ENCODE results near the gene UFD1. TPM values are rescaled to one million over a fixed set of nuclear protein-coding genes. Genes with fewer than 3 reads are reported as not detected.

Gene UFD1, protein sequence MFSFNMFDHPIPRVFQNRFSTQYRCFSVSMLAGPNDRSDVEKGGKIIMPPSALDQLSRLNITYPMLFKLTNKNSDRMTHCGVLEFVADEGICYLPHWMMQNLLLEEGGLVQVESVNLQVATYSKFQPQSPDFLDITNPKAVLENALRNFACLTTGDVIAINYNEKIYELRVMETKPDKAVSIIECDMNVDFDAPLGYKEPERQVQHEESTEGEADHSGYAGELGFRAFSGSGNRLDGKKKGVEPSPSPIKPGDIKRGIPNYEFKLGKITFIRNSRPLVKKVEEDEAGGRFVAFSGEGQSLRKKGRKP
- 23.4 and 34.2 TPM in 2 replicates for total RNA-seq
- 36.9 and 77.3 TPM in 2 replicates for polyA plus RNA-seq

DNA sequence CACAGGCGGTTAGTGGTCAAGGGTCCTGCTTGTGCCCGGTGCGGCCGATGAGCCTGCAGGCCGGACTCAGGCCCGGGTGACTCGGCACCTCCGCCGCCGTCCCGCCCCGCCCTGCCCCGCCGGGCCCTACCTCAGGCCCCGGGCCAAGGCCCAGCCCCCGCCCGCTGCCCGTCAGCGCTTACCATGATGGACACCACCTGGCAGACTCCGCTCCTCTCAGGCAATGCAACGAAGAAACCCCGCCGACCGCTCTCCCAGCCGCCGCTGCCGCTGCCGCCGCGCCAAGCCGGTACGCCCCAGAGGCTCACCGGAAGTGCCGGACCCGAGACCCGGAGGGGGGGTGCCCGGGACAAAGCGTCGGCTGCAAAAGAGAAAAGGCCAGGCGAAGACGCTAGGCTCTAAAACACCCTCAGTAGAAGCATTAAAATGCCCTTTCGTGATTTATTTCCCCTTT, at the start of gene UFD1:
TSS of gene UFD1 (minus strand) at position 293 of the 454 bp plus-strand sequence. CDS start at position 185, 108 bp downstream.
- Histone ChIP-seq H3K27me3 (no peaks in the 10 kb centered on the region), H3K36me3 (no peaks in the 10 kb centered on the region), H3K4me1 (ENCODE audit: low read depth) (peaks cover 5% of the 10 kb centered on the region), H3K4me3 (peak within 1 kb of the TSS; percentile 52), H3K27ac (peak within 1 kb of the TSS; percentile 97), H3K9me3 (ENCODE audit: low read depth) (no peaks in the 10 kb centered on the region)
- peak; percentile 91 to 92 for DNase-seq (ENCODE audit: low read depth in 1 of 2, low spot score in 1 of 2)
- TF ChIP-seq, protein P1, sequence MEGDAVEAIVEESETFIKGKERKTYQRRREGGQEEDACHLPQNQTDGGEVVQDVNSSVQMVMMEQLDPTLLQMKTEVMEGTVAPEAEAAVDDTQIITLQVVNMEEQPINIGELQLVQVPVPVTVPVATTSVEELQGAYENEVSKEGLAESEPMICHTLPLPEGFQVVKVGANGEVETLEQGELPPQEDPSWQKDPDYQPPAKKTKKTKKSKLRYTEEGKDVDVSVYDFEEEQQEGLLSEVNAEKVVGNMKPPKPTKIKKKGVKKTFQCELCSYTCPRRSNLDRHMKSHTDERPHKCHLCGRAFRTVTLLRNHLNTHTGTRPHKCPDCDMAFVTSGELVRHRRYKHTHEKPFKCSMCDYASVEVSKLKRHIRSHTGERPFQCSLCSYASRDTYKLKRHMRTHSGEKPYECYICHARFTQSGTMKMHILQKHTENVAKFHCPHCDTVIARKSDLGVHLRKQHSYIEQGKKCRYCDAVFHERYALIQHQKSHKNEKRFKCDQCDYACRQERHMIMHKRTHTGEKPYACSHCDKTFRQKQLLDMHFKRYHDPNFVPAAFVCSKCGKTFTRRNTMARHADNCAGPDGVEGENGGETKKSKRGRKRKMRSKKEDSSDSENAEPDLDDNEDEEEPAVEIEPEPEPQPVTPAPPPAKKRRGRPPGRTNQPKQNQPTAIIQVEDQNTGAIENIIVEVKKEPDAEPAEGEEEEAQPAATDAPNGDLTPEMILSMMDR (IDR thresholded peaks at IDR 0.05; ENCODE audit: low read depth, low read length) = no peak

DNA sequence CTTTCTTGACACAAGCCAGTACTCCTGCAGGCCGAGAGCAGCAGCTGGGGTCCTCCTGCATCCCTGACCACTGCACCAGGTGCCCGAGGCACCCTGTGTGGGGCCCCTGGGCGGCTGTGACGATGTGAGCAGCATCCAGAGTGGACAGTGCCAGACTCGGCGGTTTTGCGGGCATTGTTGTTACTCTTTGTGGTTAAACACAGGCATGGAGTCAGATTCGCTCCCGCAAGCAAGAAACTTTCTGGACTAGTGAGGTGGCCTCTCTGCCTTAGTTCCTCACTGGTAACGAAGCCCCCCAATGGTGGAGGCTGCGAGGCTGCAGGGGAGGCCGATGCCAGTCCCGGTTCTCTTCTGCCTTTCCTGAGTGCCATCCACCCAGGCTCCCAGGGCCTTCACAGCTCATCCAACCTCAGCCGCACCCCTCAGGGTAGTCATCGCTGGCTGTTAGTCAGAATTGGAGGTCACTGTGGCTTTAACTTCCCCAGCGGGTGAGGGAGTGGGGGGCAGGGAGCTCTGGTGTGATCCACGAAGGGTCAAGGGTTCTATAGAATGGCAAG, 48.9 kb upstream of the UFD1 start:
- H3K4me1 ChIP-seq (ENCODE audit: low read depth) = peaks cover 11% of the 10 kb centered on the region
- no peak overlapping the region for H3K27ac ChIP-seq
- no peak overlapping the region for H3K4me3 ChIP-seq
- DNase-seq (ENCODE audit: low read depth in 1 of 2, low spot score in 1 of 2) = no peak
- H3K9me3 ChIP-seq (ENCODE audit: low read depth) = no peaks in the 10 kb centered on the region
- no peaks in the 10 kb centered on the region for H3K36me3 ChIP-seq
- TF ChIP-seq, protein P1 (IDR thresholded peaks at IDR 0.05; ENCODE audit: low read depth, low read length) = no peak
- peaks cover 34% of the 10 kb centered on the region for H3K27me3 ChIP-seq

DNA sequence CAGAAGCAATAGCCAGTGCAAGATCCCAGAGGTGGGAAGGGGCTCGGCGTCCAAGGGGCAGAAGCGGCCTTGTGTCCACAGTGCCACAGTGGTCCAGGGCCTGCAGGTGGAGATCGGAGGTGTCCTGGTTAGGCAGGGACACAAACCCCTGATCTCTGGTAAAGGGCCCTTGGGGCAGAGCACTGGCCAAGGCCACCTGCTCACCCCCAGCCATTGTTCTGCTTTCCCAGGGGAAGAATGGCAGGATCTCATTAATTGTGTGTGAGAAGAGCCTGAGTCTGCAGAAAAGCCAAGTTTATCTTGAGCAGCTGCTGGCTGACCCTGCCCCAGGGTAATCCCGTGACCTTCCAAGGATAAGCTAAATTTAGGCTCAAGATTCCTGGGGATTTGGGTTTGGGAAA, 48.3 kb upstream of the UFD1 start:
- Histone ChIP-seq H3K4me3 (no peak overlapping the region), H3K27ac (no peak overlapping the region), H3K36me3 (no peaks in the 10 kb centered on the region), H3K27me3 (peaks cover 40% of the 10 kb centered on the region), H3K9me3 (ENCODE audit: low read depth) (no peaks in the 10 kb centered on the region), H3K4me1 (ENCODE audit: low read depth) (peaks cover 11% of the 10 kb centered on the region)
- TF ChIP-seq, protein P1 (IDR thresholded peaks at IDR 0.05; ENCODE audit: low read depth, low read length) = no peak
- DNase-seq (ENCODE audit: low read depth in 1 of 2, low spot score in 1 of 2) = no peak

DNA sequence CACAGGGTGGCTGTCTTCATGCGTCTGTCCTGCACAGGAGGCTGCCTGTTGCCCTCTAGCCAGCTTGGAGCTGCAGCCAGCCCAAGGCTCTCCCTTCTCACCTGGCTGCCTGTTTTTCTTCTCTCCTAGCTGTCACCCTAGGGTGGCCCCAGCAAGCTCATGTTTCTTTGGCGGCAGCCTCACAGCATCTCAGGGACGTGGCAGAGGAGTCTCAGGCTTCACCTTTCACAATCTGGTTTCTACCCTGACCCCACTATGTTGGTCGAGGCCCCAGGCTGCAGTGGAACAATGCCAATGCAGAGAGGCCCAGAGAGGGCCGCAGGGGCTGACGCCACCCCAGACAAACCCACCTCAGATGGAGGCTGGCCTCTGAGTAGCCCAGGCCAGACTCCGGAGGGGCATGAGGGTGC, 47.7 kb upstream of the UFD1 start:
- no peak for DNase-seq (ENCODE audit: low read depth in 1 of 2, low spot score in 1 of 2)
- H3K9me3 ChIP-seq (ENCODE audit: low read depth) = no peaks in the 10 kb centered on the region
- peaks cover 11% of the 10 kb centered on the region for H3K4me1 ChIP-seq (ENCODE audit: low read depth)
- no peaks in the 10 kb centered on the region for H3K36me3 ChIP-seq
- no peak overlapping the region for H3K4me3 ChIP-seq
- peaks cover 47% of the 10 kb centered on the region for H3K27me3 ChIP-seq
- TF ChIP-seq, protein P1 (IDR thresholded peaks at IDR 0.05; ENCODE audit: low read depth, low read length) = no peak
- H3K27ac ChIP-seq = no peak overlapping the region

DNA sequence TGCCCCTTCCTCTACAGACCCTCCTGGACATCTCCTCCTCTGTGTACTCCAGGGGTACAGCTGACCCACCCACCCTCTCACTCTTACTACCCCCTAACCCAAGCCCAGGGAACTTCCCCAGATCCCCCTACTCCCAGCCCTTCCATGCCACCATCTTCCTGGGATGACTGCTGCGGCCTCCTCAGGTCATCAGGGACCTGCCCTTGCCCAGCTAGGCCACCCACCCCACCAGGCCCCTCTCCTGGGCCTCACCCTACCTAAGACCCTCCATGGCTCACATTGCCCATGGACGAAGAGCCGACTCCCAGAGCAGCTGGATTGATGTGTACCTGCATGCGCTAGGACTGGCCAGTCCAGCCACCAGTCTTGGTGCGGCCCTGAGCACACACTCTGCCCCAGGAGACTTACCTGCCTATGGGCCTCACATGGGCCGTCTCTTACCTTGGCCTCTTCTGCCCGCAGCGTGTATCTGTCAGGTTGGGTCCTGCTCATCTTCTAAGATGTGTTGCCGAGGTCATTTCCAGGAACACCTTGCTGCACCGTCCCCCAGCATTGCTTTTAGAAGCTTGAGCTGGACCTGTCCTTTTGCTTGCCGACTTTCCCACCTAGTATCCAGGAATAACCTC, 47.2 kb upstream of the UFD1 start:
- DNase-seq (ENCODE audit: low read depth in 1 of 2, low spot score in 1 of 2) = no peak
- Histone ChIP-seq H3K27me3 (peaks cover 51% of the 10 kb centered on the region), H3K9me3 (ENCODE audit: low read depth) (no peaks in the 10 kb centered on the region), H3K4me1 (ENCODE audit: low read depth) (peaks cover 11% of the 10 kb centered on the region), H3K27ac (no peak overlapping the region), H3K4me3 (no peak overlapping the region), H3K36me3 (no peaks in the 10 kb centered on the region)
- TF ChIP-seq, protein P1 (IDR thresholded peaks at IDR 0.05; ENCODE audit: low read depth, low read length) = no peak
